GM23248 (cell line): Measurements from ENCODE around the gene SLC37A3. TPM values are rescaled to one million over a fixed set of nuclear protein-coding genes. Genes with fewer than 3 reads are reported as not detected.

Source experiments
- DNase-seq: peaks from one replicate; pipeline ENCODE4 v3.0.0-alpha.2; 2015
- H2AFZ ChIP-seq: fragments of 200-600 bp; sonication (generic); 2 replicates; pipeline ENCODE4 v1.6.1; 2016; ENCODE audit warnings: antibody characterized with exemption
- H3F3A ChIP-seq: fragments of 200-600 bp; sonication (generic); 2 replicates; pipeline ENCODE4 v1.6.1; 2016; ENCODE audit warnings: mild to moderate bottlenecking, antibody characterized with exemption, mixed run types; ENCODE audit not compliant: insufficient read depth
- H3K27ac ChIP-seq: fragments of 200-600 bp; sonication (generic); 2 replicates; pipeline ENCODE4 v1.5.1; 2016; ENCODE audit warnings: mild to moderate bottlenecking
- H3K27me3 ChIP-seq: fragments of 200-600 bp; sonication (generic); replicated peaks from 2 replicates; pipeline ENCODE4 v1.6.1; 2016; ENCODE audit warnings: mild to moderate bottlenecking; ENCODE audit not compliant: insufficient read depth
- H3K36me3 ChIP-seq: fragments of 200-600 bp; sonication (generic); 2 replicates; pipeline ENCODE4 v1.6.1; 2016; ENCODE audit warnings: low read depth, mild to moderate bottlenecking
- H3K4me1 ChIP-seq: fragments of 200-600 bp; sonication (generic); 2 replicates; pipeline ENCODE4 v1.6.1; 2016; ENCODE audit warnings: mild to moderate bottlenecking; ENCODE audit not compliant: insufficient read depth
- H3K4me2 ChIP-seq: fragments of 200-600 bp; sonication (generic); one replicate; pipeline ENCODE4 v1.6.1; 2016; ENCODE audit warnings: mild to moderate bottlenecking; ENCODE audit not compliant: unreplicated experiment
- H3K4me3 ChIP-seq: fragments of 200-600 bp; sonication (generic); 2 replicates; pipeline ENCODE4 v1.5.1; 2016; ENCODE audit warnings: mild to moderate bottlenecking
- H3K79me2 ChIP-seq: fragments of 200-600 bp; sonication (generic); 2 replicates; pipeline ENCODE4 v1.6.1; 2016; ENCODE audit warnings: mild to moderate bottlenecking; ENCODE audit not compliant: insufficient read depth
- H3K9ac ChIP-seq: fragments of 200-600 bp; sonication (generic); 2 replicates; pipeline ENCODE4 v1.6.1; 2016; ENCODE audit warnings: mild to moderate bottlenecking
- H3K9me2 ChIP-seq: fragments of 200-600 bp; sonication (generic); 2 replicates; pipeline ENCODE4 v1.6.1; 2016; ENCODE audit warnings: mixed run types, mild to moderate bottlenecking, moderate library complexity; ENCODE audit not compliant: insufficient read depth
- H3K9me3 ChIP-seq: fragments of 200-600 bp; sonication (generic); one replicate; pipeline ENCODE4 v1.6.1; 2017; ENCODE audit warnings: low read depth
- H4K20me1 ChIP-seq: fragments of 200-600 bp; sonication (generic); 2 replicates; pipeline ENCODE4 v1.6.0; 2016; ENCODE audit not compliant: insufficient read depth
- EZH2 ChIP-seq: fragments of 200-600 bp; sonication (generic); IDR thresholded peaks from 2 replicates; pipeline ENCODE4 v1.6.1; 2018; ENCODE audit warnings: antibody characterized with exemption, mild to moderate bottlenecking; ENCODE audit not compliant: insufficient read depth, poor library complexity, severe bottlenecking
- EZH2phosphoT487 ChIP-seq: fragments of 200-600 bp; sonication (generic); IDR thresholded peaks from 2 replicates; pipeline ENCODE4 v1.6.1; 2018; ENCODE audit warnings: antibody characterized with exemption, moderate library complexity, mild to moderate bottlenecking, low read depth; ENCODE audit not compliant: insufficient read depth
- WGBS, 2 experiments: methylation state at CpG; one replicate each; pipeline ENCODE4 v1.1.6; 2015 to 2017; ENCODE audit warnings: low lambda C conversion rate in 2 of 2, low coverage in 1 of 2; ENCODE audit errors: missing lambda C conversion rate in 2 of 2; 5-methylcytosine and 5-hydroxymethylcytosine counted together
- in situ Hi-C: fragments of 300-500 bp; cut with MboI; formaldehyde crosslinking; loops from 2 replicates; pipeline ENCODE4 v1.15.0; 2020
- polyA plus RNA-seq: library from polyadenylated mRNA; unstranded; fragments of >200 nt; fragmentation: Nextera tagmentation; extraction: Ambion mirVana; gene quantifications from 2 replicates; pipeline ENCODE4 v1.2.1, GENCODE V29; 2016
- total RNA-seq: library from RNA; depleted of rRNA; stranded (reverse); fragments of >200 nt; shearing (Covaris generic); gene quantifications from 2 replicates; pipeline ENCODE4 v1.2.3, GENCODE V29; 2014; rRNA removed

The SLC37A3 gene
- total RNA-seq (61.7 and 64.5 TPM in 2 replicates), polyA plus RNA-seq (39.8 and 44.8 TPM in 2 replicates)

- Histone ChIP-seq H3K9ac (peak within 1 kb of the TSS; percentile 96), H3K9me3 (no peaks in the 10 kb centered on the region), H3K4me3 (peak within 1 kb of the TSS; percentile 92), H3K36me3 (no peaks in the 10 kb centered on the region), H4K20me1 (peaks cover 19% of the 10 kb centered on the region; the same call in 1 of the 2 replicates), H3F3A (peaks cover 18% of the 10 kb centered on the region), H2AFZ (peak within 1 kb of the TSS; percentile 76), H3K4me2 (peak within 1 kb of the TSS; percentile 88), H3K79me2 (peaks cover 49% of the 10 kb centered on the region), H3K27me3 (no peaks in the 10 kb centered on the region), H3K9me2 (no peaks in the 10 kb centered on the region), H3K4me1 (peaks cover 28% of the 10 kb centered on the region), H3K27ac (peak within 1 kb of the TSS; percentile 74)
- DNase-seq = peak; percentile 94
- 1 to 2% methylated on average over 32 to 61 of the region's 66 CpGs for WGBS, 2 experiments
- in situ Hi-C loops = no loop called here
- no peak for TF ChIP-seq EZH2
- no peak for TF ChIP-seq EZH2phosphoT487
These were observed at the start of gene SLC37A3 for GRCh38 chr7:140397784-140398750. SLC37A3 (minus strand) TSS chr7:140398530; CDS start chr7:140382526, 16,004 bp downstream.

- no peaks in the 10 kb centered on the region for H3K4me1 ChIP-seq
- no peak overlapping the region for H3K27ac ChIP-seq
- H4K20me1 ChIP-seq = no peaks in the 10 kb centered on the region
- 89 to 90% methylated on average over 7 of the region's 7 CpGs for WGBS, 2 experiments
- no peaks in the 10 kb centered on the region for H3K79me2 ChIP-seq
- H3F3A ChIP-seq = no peaks in the 10 kb centered on the region
- in situ Hi-C loops = no loop called here
- H3K9me3 ChIP-seq = no peaks in the 10 kb centered on the region
- no peaks in the 10 kb centered on the region for H3K27me3 ChIP-seq
- H2AFZ ChIP-seq = no peak overlapping the region
- TF ChIP-seq EZH2 (no peak), EZH2phosphoT487 (no peak)
- H3K36me3 ChIP-seq = no peaks in the 10 kb centered on the region
- no peak for DNase-seq
- no peak overlapping the region for H3K9ac ChIP-seq
- H3K4me2 ChIP-seq = no peak overlapping the region
- no peaks in the 10 kb centered on the region for H3K9me2 ChIP-seq
- H3K4me3 ChIP-seq = no peak overlapping the region
These were observed 49.5 kb upstream of the SLC37A3 start for GRCh38 chr7:140447841-140448240.

- Histone ChIP-seq H2AFZ (no peak overlapping the region), H3K79me2 (no peaks in the 10 kb centered on the region), H3K9ac (no peak overlapping the region), H3K4me3 (no peak overlapping the region), H3K4me1 (no peaks in the 10 kb centered on the region), H3K9me2 (no peaks in the 10 kb centered on the region), H4K20me1 (no peaks in the 10 kb centered on the region), H3F3A (no peaks in the 10 kb centered on the region), H3K27me3 (no peaks in the 10 kb centered on the region), H3K27ac (no peak overlapping the region), H3K4me2 (no peak overlapping the region), H3K9me3 (no peaks in the 10 kb centered on the region), H3K36me3 (no peaks in the 10 kb centered on the region)
- WGBS, 2 experiments = 93 to 95% methylated on average over 11 of the region's 11 CpGs
- DNase-seq = no peak
- in situ Hi-C loops = no loop called here
- TF ChIP-seq EZH2phosphoT487 (no peak), EZH2 (no peak)
These were observed 48.1 kb upstream of the SLC37A3 start for GRCh38 chr7:140446467-140446866.

- Histone ChIP-seq H3K4me2 (no peak overlapping the region), H3K9ac (no peak overlapping the region), H3K9me3 (no peaks in the 10 kb centered on the region), H3K9me2 (no peaks in the 10 kb centered on the region), H3K27me3 (no peaks in the 10 kb centered on the region), H3K4me1 (no peaks in the 10 kb centered on the region), H3K27ac (no peak overlapping the region), H3K36me3 (no peaks in the 10 kb centered on the region), H4K20me1 (no peaks in the 10 kb centered on the region), H3F3A (no peaks in the 10 kb centered on the region), H3K4me3 (no peak overlapping the region), H3K79me2 (no peaks in the 10 kb centered on the region), H2AFZ (no peak overlapping the region)
- DNase-seq = no peak
- 75 to 77% methylated on average over 2 of the region's 2 CpGs for WGBS, 2 experiments
- in situ Hi-C loops = no loop called here
- TF ChIP-seq EZH2phosphoT487 = no peak
- no peak for TF ChIP-seq EZH2
These were observed 43.2 kb upstream of the SLC37A3 start for GRCh38 chr7:140441519-140441918.
